ENCODE measurements around the gene NCL.

The NCL gene

GRCh38 chr2:231490801-231491200, 26.5 kb upstream of the NCL start:
- TF ChIP-seq, protein P1, sequence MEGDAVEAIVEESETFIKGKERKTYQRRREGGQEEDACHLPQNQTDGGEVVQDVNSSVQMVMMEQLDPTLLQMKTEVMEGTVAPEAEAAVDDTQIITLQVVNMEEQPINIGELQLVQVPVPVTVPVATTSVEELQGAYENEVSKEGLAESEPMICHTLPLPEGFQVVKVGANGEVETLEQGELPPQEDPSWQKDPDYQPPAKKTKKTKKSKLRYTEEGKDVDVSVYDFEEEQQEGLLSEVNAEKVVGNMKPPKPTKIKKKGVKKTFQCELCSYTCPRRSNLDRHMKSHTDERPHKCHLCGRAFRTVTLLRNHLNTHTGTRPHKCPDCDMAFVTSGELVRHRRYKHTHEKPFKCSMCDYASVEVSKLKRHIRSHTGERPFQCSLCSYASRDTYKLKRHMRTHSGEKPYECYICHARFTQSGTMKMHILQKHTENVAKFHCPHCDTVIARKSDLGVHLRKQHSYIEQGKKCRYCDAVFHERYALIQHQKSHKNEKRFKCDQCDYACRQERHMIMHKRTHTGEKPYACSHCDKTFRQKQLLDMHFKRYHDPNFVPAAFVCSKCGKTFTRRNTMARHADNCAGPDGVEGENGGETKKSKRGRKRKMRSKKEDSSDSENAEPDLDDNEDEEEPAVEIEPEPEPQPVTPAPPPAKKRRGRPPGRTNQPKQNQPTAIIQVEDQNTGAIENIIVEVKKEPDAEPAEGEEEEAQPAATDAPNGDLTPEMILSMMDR (IDR thresholded peaks at IDR 0.05; ENCODE audit: extremely low read depth, missing control alignments): no peak
- DNase-seq (ENCODE audit: low spot score): no peak

DNA sequence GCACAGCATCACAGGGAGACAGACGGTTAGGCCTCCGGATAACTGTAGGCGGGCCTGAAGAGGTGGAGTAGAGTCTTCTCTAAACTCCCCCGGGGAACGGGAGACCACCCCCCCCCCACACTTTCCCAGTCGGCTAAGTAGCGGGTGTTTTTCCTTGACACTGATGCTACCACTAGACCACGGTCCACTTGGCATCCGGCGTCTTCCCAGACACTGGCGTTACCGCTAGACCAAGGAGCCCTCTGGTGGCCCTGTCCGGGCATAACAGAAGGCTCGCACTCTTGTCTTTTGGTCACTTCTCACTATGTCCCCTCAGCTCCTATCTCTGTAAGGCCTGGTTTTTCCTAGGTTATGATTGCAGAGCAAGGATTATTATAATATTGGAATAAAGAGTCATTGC, 25.7 kb upstream of the NCL start:
- no peak for DNase-seq (ENCODE audit: low spot score)
- TF ChIP-seq, protein P1 (IDR thresholded peaks at IDR 0.05; ENCODE audit: extremely low read depth, missing control alignments): no peak

- TF ChIP-seq, protein P1 (IDR thresholded peaks at IDR 0.05; ENCODE audit: extremely low read depth, missing control alignments): no peak
- no peak for DNase-seq (ENCODE audit: low spot score)
Measured at GRCh38 chr2:231488331-231488730, 24.0 kb upstream of the NCL start.

DNA sequence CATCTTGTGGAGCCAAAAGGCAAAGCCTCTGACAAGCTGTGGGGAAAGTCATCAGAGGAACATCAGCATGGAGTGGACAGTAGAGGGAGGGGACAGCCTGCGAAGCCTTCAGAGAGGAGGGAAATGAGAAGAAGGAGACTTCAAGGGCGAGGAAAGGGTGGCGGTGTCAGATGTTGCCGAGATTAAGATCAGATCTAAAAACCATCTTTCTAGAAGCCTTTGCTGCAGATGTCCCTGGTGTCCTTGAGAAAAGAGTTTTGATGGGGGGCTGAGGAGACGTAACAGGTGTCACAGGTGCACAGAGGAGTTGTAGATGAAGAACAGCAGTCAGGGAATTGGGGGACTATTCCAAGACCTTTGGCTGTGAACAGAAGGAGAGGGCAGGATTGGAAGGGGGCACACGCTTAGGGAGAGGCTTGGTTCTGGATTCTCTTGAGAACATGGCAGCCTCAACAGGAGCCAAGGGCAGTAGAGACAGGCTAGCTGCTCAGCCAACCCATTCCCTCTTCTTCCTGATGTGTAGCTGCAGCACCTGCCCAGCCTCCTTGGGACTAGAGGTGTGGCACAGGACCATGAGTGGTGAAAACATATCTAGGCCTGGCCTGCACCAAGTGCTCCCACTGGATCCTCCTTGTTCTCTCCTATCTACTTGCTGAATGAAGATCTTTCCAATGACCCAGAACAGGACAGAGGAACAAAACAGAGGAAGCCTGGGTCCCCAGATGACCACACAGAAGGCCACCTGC, 22.7 kb upstream of the NCL start:
- TF ChIP-seq, protein P1 (IDR thresholded peaks at IDR 0.05; ENCODE audit: extremely low read depth, missing control alignments): no peak

GRCh38 chr2:231483398-231484329, 19.4 kb upstream of the NCL start:
- peak; percentile 64 for DNase-seq (ENCODE audit: low spot score)
- TF ChIP-seq, protein P1 (IDR thresholded peaks at IDR 0.05; ENCODE audit: extremely low read depth, missing control alignments): no peak

More for the DNA sequence above, 22.7 kb upstream of the NCL start:
- DNase-seq (ENCODE audit: low spot score): no peak

DNA sequence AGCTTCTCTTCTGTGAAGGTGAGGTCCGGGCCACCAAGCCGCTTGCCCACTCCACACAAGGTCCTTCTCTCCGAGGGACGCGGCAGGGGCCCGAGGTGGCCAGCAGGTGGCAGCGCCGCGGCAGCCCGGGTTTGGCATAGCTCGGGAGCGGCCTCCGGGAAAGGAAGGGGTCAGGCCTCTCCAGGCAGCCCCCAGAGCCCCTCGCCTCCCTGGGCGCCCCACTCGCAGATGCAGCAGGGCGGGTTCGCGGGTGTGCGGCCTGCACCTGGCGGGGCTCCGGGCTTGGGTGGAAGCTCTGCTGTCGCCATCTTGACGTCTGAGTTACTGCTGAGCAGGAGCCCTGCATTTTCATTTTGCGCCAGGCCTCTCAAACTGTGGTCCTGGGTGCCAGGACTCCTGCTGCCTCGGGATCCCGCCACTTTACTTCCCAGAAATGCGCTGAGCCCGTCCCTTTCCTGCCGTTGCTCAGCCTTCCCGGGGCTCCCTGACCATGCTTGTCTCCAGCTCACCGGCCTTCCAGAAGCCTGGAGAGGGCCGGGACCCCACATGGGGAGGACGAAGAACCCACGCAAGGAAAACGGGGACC, 18.6 kb upstream of the NCL start:
- TF ChIP-seq, protein P1 (IDR thresholded peaks at IDR 0.05; ENCODE audit: extremely low read depth, missing control alignments): peak; percentile 96
- peak; percentile 91 for DNase-seq (ENCODE audit: low spot score)
